Fibroblast of the aortic adventitia (primary cell): ENCODE measurements around the gene EYS. TPM values are rescaled to one million over a fixed set of nuclear protein-coding genes. Genes with fewer than 3 reads are reported as not detected.
A peak's percentile ranks its signal among the peaks of the same experiment; 100 is the strongest.

Experiments used
- DNase-seq: peaks from one replicate; pipeline ENCODE4 v3.0.0-alpha.2; 2010; ENCODE audit warnings: low read depth
- H3K4me3 ChIP-seq: 2 replicates; pipeline ENCODE4 v1.5.1; 2011; ENCODE audit warnings: low read depth, mild to moderate bottlenecking, control low read depth, low read length, moderate library complexity
- CTCF ChIP-seq: IDR thresholded peaks from 2 replicates; pipeline ENCODE4 v1.5.1; 2011; ENCODE audit warnings: mild to moderate bottlenecking, low read length, control low read depth, inconsistent platforms; ENCODE audit not compliant: insufficient read depth
- total RNA-seq: library from RNA; depleted of rRNA; stranded (reverse); fragments of >200 nt; gene quantifications from 2 replicates; pipeline ENCODE4 v1.2.3, GENCODE V29; 2012; ENCODE audit warnings: low replicate concordance

EYS gene
- total RNA-seq, 1 donor = 0.09 TPM

- no peak for DNase-seq
- TF ChIP-seq CTCF = no peak
- H3K4me3 ChIP-seq = no peak overlapping the region
These were observed 1153.7 kb downstream of the EYS start for GRCh38 chr6:64553249-64553786.

- no peak overlapping the region for H3K4me3 ChIP-seq
- no peak for TF ChIP-seq CTCF
- no peak for DNase-seq
These were observed 1159.3 kb downstream of the EYS start for GRCh38 chr6:64547594-64548268.

- no peak overlapping the region for H3K4me3 ChIP-seq
- no peak for TF ChIP-seq CTCF
- DNase-seq = no peak
These were observed 1167.1 kb downstream of the EYS start for GRCh38 chr6:64539917-64540316.

GRCh38 chr6:64538722-64539121 lies 1168.3 kb downstream of the EYS start:
- no peak for DNase-seq
- TF ChIP-seq CTCF = no peak
- H3K4me3 ChIP-seq = no peak overlapping the region

GRCh38 chr6:64527899-64528298 lies 1179.1 kb downstream of the EYS start:
- H3K4me3 ChIP-seq = no peak overlapping the region
- no peak for TF ChIP-seq CTCF
- no peak for DNase-seq

- H3K4me3 ChIP-seq = no peak overlapping the region
- no peak for DNase-seq
- no peak for TF ChIP-seq CTCF
These were observed 1184.2 kb downstream of the EYS start for GRCh38 chr6:64522859-64523258.

- peak; percentile 71 for DNase-seq
- TF ChIP-seq CTCF = no peak
- no peak overlapping the region for H3K4me3 ChIP-seq
These were observed 1187.0 kb downstream of the EYS start for GRCh38 chr6:64520050-64520449.
